Tibial artery (tissue), 4 donors: ENCODE data around the gene CNOT11.

Source experiments
- DNase-seq, 2 donors: peaks; one replicate each; pipeline ENCODE4 v3.0.0-alpha.2; 2019
- H3K27ac ChIP-seq, 2 donors: fragments of 200-600 bp; sonication (generic) in 1 of 2; 1 replicate in 1 of 2; 2 replicates in 1 of 2; pipeline ENCODE4 v1.5.1; 2018 to 2019; ENCODE audit warnings: mild to moderate bottlenecking in 1 of 2
- H3K27me3 ChIP-seq, 2 donors: fragments of 200-600 bp; sonication (generic) in 1 of 2; one replicate each; pipeline versions ENCODE4 v1.5.1 to v1.6.0; 2016 to 2019
- H3K36me3 ChIP-seq, 3 donors: fragments of 200-600 bp; sonication (generic) in 2 of 3; one replicate each; pipeline ENCODE4 v1.5.1; 2016 to 2019; ENCODE audit warnings: mild to moderate bottlenecking in 2 of 3
- H3K4me1 ChIP-seq, 4 donors: fragments of 200-600 bp; sonication (generic) in 2 of 4; 1 replicate in 3 of 4; 2 replicates in 1 of 4; pipeline ENCODE4 v1.5.1; 2016 to 2019
- H3K4me3 ChIP-seq, 2 donors: fragments of 200-600 bp; sonication (generic) in 1 of 2; 1 replicate in 1 of 2; 2 replicates in 1 of 2; pipeline ENCODE4 v1.5.1; 2018 to 2019; ENCODE audit warnings: mild to moderate bottlenecking in 2 of 2
- H3K9me3 ChIP-seq, 3 donors: fragments of 200-600 bp; sonication (generic) in 1 of 3; one replicate each; pipeline ENCODE4 v1.5.1; 2016 to 2019
- CTCF ChIP-seq, 2 experiments: fragments of 200-600 bp in 1 of 2; fragments of 450-650 bp in 1 of 2; IDR thresholded peaks; one replicate each; pipeline ENCODE4 v1.5.1; 2017 to 2019; ENCODE audit warnings: antibody characterized with exemption in 2 of 2, mild to moderate bottlenecking in 1 of 2, moderate library complexity in 1 of 2
- intact Hi-C: fragments of 100-400 bp; cut with DNase I; formaldehyde crosslinking; loops from one replicate; pipeline ENCODE4 v1.15.0; 2023; ENCODE audit warnings: low total_unique reads

The CNOT11 gene

GRCh38 chr2:101255501-101255900, 2.8 kb downstream of the CNOT11 start:
- H3K4me1 ChIP-seq: peaks cover 0 to 34% (median 27%) of the 10 kb centered on the region in 4 donors
- no peak for TF ChIP-seq CTCF (IDR thresholded peaks at IDR 0.05)
- H3K27me3 ChIP-seq: no peaks in the 10 kb centered on the region
- no peak overlapping the region for H3K27ac ChIP-seq
- H3K4me3 ChIP-seq: no peak overlapping the region
- no peaks in the 10 kb centered on the region for H3K9me3 ChIP-seq
- intact Hi-C loops: no loop called here
- no peak for DNase-seq
- peaks cover 16 to 22% (median 18%) of the 10 kb centered on the region in 3 donors for H3K36me3 ChIP-seq

DNA sequence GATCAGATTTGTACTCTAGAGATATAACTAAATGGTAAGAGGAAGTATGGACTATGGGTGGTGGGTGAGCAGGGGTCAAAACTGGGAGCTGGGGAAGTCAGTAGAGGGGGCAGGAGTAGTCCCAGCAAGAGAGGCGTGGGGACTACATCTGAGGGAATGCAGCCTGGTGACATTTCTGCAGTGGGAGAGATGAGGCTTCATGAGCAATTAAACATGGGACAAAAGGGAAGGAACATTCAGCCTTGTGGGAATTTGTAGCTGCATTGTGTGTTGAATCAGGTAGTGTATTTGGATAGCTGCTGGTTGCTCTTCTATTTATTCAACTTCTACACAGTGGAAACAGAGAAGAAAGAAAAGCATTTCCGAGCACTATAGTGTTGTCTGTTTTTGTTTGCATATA, 3.6 kb downstream of the CNOT11 start:
- DNase-seq: no peak
- Histone ChIP-seq H3K4me3 (no peak overlapping the region), H3K27me3 (no peaks in the 10 kb centered on the region), H3K4me1 (peaks cover 0 to 34% (median 27%) of the 10 kb centered on the region in 4 donors), H3K9me3 (no peaks in the 10 kb centered on the region), H3K27ac (no peak overlapping the region), H3K36me3 (peaks cover 16 to 26% (median 18%) of the 10 kb centered on the region in 3 donors)
- TF ChIP-seq CTCF (IDR thresholded peaks at IDR 0.05): no peak
- intact Hi-C loops: no loop called here

- Histone ChIP-seq H3K27ac (no peak overlapping the region), H3K36me3 (peaks cover 28 to 47% (median 34%) of the 10 kb centered on the region in 3 donors), H3K4me3 (no peak overlapping the region), H3K4me1 (peaks cover 0 to 22% (median 19%) of the 10 kb centered on the region in 4 donors), H3K9me3 (no peaks in the 10 kb centered on the region), H3K27me3 (no peaks in the 10 kb centered on the region)
- TF ChIP-seq CTCF (IDR thresholded peaks at IDR 0.05): no peak
- intact Hi-C loops: no loop called here
- no peak for DNase-seq
Observed at GRCh38 chr2:101258804-101259203, 6.1 kb downstream of the CNOT11 start.

DNA sequence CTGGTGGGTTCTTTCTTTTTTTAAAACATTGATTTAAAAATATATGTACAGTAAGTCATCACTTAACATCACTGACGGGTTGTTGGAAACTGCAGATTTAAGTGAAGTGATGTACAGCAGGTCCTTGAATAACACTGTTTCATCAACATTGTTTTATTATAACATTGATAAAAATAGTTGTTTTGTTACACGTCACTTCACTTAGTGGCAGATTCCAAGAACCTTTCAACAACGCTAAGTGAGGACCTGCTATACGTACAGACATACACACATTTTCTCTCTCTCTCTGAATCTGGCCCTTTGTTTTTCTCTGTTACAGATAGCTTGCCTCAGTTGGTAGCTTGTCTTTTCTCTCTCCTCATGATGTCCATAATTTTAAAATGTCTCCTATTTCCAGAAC, 9.5 kb downstream of the CNOT11 start:
- Histone ChIP-seq H3K27ac (no peak overlapping the region), H3K4me3 (no peak overlapping the region), H3K36me3 (peaks cover 50 to 75% (median 65%) of the 10 kb centered on the region in 3 donors), H3K4me1 (no peaks in the 10 kb centered on the region), H3K27me3 (no peaks in the 10 kb centered on the region), H3K9me3 (no peaks in the 10 kb centered on the region)
- no peak for TF ChIP-seq CTCF (IDR thresholded peaks at IDR 0.05)
- DNase-seq: no peak
- intact Hi-C loops: no loop called here

DNA sequence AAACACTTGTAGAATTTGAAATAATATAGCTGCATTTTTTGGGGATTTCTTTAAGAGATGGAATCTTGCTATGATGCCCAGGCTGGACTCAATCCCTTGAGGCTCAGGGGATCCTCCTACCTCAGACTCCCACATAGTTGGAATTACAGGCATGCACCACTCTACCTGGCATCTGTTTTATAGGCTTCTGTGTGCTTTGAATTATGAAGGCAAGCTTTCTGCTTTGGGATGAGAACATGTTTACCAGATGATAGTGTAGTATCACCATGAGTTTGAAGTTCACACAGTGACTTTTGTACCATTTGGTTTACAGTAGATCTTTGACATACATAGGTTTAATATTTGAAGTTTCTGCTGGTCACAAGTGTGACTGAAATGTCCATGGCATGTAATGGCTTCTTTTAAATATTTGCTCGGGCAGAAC, 10.7 kb downstream of the CNOT11 start:
- no peaks in the 10 kb centered on the region for H3K9me3 ChIP-seq
- intact Hi-C loops: no loop called here
- H3K4me3 ChIP-seq: no peak overlapping the region
- no peak overlapping the region for H3K27ac ChIP-seq
- no peak for TF ChIP-seq CTCF (IDR thresholded peaks at IDR 0.05)
- no peaks in the 10 kb centered on the region for H3K4me1 ChIP-seq
- H3K27me3 ChIP-seq: no peaks in the 10 kb centered on the region
- no peak for DNase-seq
- H3K36me3 ChIP-seq: peaks cover 49 to 82% (median 71%) of the 10 kb centered on the region in 3 donors
